CD1c-positive myeloid dendritic cell (primary cell): ENCODE results near the gene C1QL4.

Experiments used
- DNase-seq: peaks from one replicate; pipeline ENCODE4 v3.0.0-alpha.2; 2016; ENCODE audit errors: extremely low spot score

The C1QL4 gene

DNA sequence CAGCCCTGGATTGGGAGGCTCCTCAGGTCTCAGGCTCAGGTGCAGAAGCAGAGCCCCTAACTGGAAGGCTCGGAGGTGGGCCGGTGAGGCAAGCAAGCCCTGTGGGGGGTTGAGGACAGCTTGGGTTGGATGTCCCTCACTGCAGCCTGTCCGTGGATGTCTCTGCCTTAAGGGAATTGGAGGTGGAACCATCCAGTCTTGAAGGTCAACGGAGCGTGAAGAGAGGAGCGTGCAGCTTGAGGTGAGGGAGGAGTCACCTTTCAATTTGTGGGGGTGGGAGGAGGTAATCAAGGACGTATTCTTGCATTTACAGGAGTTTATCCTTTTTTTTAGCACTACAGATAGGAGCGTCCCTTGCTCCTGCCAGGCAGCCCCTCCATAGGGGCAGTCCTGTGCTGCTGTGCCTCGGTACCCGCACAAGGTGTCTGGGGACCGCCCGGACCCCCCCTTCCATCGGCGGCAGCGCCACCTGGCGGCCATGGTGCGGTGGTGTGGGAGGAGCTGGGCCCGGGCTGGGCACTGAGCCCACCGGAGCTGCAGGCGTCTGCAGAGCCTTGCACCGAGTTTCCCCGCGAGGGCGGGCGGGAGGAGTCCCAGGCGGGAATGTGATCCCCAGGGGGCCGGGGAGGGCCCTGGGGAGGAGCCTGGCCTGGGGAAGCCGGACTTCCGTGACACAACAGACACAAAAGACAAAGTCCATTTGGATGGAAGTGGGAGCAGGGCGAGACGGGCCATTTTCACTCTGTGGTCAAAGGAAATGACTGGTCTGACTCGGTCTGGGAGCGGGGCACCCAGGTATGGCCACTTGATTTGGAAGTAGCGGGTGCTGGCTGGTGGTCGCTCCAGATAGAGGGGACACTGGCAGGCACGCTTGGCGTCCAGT, 10.6 kb upstream of the C1QL4 start:
- peak; percentile 77 for DNase-seq

GRCh38 chr12:49346659-49347310, 9.8 kb upstream of the C1QL4 start, which contains the start of gene DNAJC22:
DNAJC22 (plus strand) TSS chr12:49346888; CDS start chr12:49348873, 1,985 bp downstream.
- peak; percentile 23 for DNase-seq

- DNase-seq = no peak
These were observed 9.1 kb upstream of the C1QL4 start for GRCh38 chr12:49345825-49346658.

GRCh38 chr12:49345051-49345824, 8.2 kb upstream of the C1QL4 start:
- DNase-seq = no peak

GRCh38 chr12:49344486-49345050, 7.6 kb upstream of the C1QL4 start:
- no peak for DNase-seq

- DNase-seq = no peak
These were observed 6.1 kb upstream of the C1QL4 start for GRCh38 chr12:49342914-49343731.

DNA sequence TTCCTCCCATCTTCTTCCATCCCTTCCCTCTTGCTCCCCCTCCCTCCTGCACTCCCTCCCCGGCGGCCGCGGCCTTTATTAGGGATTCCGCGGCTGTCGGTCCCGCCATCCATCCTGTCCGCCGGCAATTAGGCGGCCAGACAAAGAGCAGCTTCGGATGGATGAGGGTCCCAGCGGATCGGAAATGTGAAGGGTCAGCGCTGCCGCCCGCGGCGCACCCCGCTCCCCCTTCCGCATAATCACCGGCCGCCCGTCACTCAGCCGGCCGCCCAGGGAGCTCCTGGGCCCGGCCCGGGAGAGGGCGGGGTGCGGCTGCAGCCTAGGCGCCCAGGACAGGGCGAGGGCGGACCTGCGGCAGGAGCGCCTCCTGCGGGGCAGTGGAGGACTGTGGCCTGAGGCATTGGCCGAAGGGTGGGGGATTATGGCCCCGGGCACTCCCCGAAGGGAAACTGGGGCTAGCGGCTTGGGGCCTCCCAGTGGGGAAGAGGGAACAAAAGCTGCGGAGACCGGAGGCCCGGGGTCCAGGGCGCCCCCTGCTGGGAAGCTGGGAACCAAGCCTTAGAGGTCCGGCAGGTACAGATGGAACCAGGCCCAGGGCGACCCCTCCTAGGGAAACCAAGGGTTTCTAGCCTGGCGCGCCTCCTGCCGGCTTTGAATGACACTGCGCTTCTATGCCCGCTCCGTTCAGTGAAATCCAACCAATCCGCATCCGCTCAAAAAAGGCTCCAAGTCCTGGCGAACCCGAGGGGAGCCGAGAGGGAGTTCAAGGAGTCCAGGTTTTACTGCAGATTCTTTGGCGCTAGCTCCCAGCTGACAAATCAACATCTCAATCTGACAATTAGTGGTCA, 5.3 kb upstream of the C1QL4 start:
- DNase-seq = peak; percentile 79

DNA sequence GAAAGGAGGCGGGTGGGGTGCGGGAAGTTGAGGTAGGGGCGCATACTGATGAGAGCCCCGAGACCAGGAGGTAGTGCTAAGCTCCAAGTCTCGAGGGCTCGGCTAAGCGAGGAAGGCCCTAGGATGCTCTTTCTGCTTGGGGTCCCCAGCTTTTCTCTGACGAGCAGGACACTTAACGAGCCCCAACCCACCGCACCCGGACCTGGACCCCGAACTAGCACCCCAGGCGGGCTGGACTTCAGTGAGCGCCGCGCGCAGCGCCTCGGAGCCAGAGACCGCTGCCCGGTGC, 4.7 kb upstream of the C1QL4 start:
- no peak for DNase-seq

- DNase-seq = no peak
These were observed 4.2 kb upstream of the C1QL4 start for GRCh38 chr12:49340971-49341776.

DNA sequence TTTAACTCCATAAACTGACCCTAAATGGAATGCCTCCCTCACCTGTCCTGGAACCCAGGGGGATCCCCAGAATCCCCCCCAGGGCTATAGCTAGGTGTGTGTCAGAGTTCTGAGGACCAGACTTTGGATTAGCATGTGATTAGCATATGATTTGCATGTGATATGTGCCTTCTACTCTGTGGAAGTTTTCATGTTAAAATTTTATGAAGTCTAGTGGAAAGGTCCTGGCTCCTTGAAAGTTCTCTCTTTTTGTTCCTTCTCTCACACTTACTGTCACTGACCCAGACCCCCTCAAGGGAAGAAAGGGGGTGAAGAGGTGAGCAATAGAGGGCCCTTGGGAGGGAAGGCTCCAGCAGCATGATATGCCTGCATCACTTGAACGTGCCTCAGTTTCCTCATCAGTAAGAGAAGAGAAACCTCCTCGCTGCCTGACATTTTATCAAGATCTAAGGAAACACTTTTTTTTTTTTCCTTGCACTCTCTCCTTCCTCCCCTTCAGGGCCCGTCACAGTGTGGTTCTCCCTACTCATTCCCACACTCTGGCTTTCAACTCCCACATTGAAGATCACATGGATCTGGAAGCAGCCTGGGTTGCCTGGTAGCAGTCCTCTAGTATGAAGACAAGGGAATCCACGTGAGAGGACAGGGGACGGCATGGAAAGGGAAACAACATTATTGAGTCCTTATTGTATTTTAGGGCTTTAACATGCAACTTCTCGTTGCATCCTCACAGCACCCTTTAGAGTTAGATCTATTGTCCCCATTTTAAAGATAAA, 3.3 kb upstream of the C1QL4 start:
- DNase-seq = no peak

GRCh38 chr12:49339464-49339861, 2.5 kb upstream of the C1QL4 start:
- no peak for DNase-seq

- no peak for DNase-seq
These were observed 2.0 kb upstream of the C1QL4 start for GRCh38 chr12:49338830-49339463.

DNA sequence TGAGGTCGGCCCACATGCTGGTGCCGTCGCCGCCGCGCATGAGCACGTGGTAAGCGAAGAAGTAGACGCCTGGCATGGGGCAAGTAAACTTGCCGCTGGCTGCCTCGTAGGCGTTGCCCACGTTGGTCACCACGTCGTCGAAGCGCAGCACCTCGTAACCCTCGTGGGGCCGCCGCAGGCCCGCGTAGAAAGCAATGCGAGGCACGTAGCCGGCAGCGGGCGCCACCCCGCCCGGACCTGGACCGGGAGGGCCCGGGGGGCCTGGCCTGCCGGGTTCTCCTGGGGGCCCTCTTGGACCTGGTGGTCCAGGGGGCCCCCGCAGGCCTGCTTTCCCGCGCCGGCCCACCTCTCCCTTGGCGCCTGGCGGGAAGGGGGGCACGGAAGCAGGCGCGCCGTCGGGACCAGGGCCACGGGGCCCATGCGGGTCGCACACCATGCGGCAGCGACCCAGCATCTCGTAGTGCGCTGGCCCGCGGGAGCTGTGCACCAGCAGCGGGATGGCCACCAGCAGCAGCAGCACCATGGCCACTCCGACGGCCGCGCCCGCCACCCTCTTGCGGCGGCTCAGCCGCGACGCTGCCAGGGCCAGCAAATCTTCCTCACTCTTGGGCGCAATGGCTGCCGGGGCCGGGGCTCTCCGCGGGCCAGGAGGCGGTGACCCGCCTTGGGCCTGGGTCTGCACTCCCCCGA, 888 bp downstream of the C1QL4 start:
- no peak for DNase-seq

GRCh38 chr12:49335118-49335954, 1.7 kb downstream of the C1QL4 start:
- no peak for DNase-seq

DNA sequence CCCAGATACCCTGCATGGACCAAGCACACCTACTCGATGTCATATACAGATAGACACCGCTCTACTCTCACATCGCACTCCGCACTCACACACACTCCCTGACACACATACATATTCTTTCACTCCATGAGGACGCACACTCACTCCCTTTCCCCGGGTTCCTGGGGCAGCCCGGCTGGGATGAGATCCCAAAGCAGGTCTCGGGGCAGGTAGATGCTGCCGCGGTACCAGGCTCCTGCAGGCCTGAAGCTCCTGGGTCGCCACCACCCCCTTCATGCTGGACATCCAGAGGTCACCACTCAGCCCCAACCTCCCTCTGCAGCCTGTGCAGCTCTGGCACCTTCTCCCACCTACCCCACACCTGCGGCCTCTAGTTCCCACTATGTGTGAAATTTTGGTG, 2.3 kb downstream of the C1QL4 start:
- DNase-seq = no peak

DNA sequence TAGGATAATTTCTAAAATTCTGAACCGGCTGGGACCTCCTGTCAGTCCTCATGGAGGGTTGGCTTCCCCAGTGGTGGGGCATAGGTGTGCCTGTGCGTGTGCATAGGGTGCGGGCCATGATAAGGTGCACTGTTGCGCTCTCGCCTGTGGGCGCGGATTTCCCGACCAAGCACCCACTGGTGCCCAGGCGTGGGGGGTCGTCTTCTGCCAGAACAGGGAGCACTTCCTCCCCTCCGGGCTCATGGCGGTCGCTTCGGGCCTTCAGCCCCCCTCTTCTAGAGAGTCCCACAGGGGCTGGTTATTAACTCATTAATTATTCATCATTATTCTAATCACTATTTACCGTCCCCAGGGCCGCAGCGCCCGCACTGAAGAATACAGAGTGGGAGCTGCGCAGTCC, 2.8 kb downstream of the C1QL4 start:
- DNase-seq = no peak
